CD4-positive, alpha-beta T cell (primary cell): ENCODE data around the gene SLX9. TPM values are rescaled to one million over a fixed set of nuclear protein-coding genes. Genes with fewer than 3 reads are reported as not detected.
A peak's percentile ranks its signal among the peaks of the same experiment; 100 is the strongest.

Experiments used
- ATAC-seq: fragments of 200-7000 bp; cut with Tn5 transposase; one replicate; pipeline ENCODE4 v1.10.0; 2022; ENCODE audit warnings: mild to moderate bottlenecking; ENCODE audit not compliant: poor library complexity
- CTCF ChIA-PET: fragments of 350-600 bp; sonication (Branson Sonifier 250); formaldehyde crosslinking; loops from one replicate; lab custom pipeline; 2021; ENCODE audit warnings: antibody characterized with exemption, inconsistent platforms; lab: Charles Lee
- POLR2A ChIA-PET: fragments of 350-600 bp; sonication (Branson Sonifier 250); formaldehyde crosslinking; loops from one replicate; lab custom pipeline; 2021; ENCODE audit warnings: antibody characterized with exemption, inconsistent platforms; lab: Charles Lee
- DNase-seq, 14 experiments: peaks; one replicate each; pipeline ENCODE4 v3.0.0-alpha.2; 2013 to 2020; ENCODE audit warnings: mixed read lengths in 2 of 14
- H3K27ac ChIP-seq, 2 donors: one replicate each; pipeline versions ENCODE4 v1.5.1 to v1.7.0; 2013; ENCODE audit warnings: low read length in 2 of 2, low read depth in 1 of 2, mild to moderate bottlenecking in 1 of 2
- H3K27me3 ChIP-seq, 2 experiments: 1 replicate in 1 of 2; 2 replicates in 1 of 2; pipeline versions ENCODE4 v1.6.1 to v1.7.0; 2013; ENCODE audit warnings: low read length in 2 of 2, control low read depth in 1 of 2, mild to moderate bottlenecking in 1 of 2, moderate library complexity in 1 of 2; ENCODE audit not compliant: insufficient read depth in 2 of 2, control insufficient read depth in 1 of 2
- H3K36me3 ChIP-seq: one replicate; pipeline ENCODE4 v1.6.1; 2013; ENCODE audit warnings: low read length, control low read depth; ENCODE audit not compliant: insufficient read depth
- H3K4me1 ChIP-seq: one replicate; pipeline ENCODE4 v1.6.1; 2013; ENCODE audit warnings: low read length, control low read depth; ENCODE audit not compliant: insufficient read depth
- H3K4me3 ChIP-seq: one replicate; pipeline ENCODE4 v1.5.1; 2013; ENCODE audit warnings: mild to moderate bottlenecking, low read length, moderate library complexity
- H3K9me3 ChIP-seq, 2 experiments: 1 replicate in 1 of 2; 2 replicates in 1 of 2; pipeline versions ENCODE4 v1.6.1 to v1.7.0; 2013; ENCODE audit warnings: low read length in 2 of 2, mild to moderate bottlenecking in 2 of 2, control low read depth in 1 of 2, moderate library complexity in 1 of 2; ENCODE audit not compliant: control insufficient read depth in 1 of 2, insufficient read depth in 1 of 2
- H3K27ac Mint-ChIP-seq: one replicate; pipeline ENCODE4 v1.8.0; 2020; ENCODE audit warnings: mixed read lengths
- H3K27me3 Mint-ChIP-seq: one replicate; pipeline ENCODE4 v1.8.0; 2021; ENCODE audit warnings: mixed read lengths
- H3K36me3 Mint-ChIP-seq: one replicate; pipeline ENCODE4 v1.8.0; 2021; ENCODE audit warnings: low read depth, mixed read lengths
- H3K4me1 Mint-ChIP-seq: one replicate; pipeline ENCODE4 v1.8.0; 2021; ENCODE audit warnings: low read depth, mixed read lengths
- H3K4me3 Mint-ChIP-seq: one replicate; pipeline ENCODE4 v1.8.0; 2020; ENCODE audit warnings: mild to moderate bottlenecking, mixed read lengths
- H3K9me3 Mint-ChIP-seq: one replicate; pipeline ENCODE4 v1.8.0; 2020; ENCODE audit warnings: mixed read lengths
- CTCF ChIP-seq: fragments of 200-600 bp; IDR thresholded peaks from one replicate; pipeline ENCODE4 v1.8.0; 2022; ENCODE audit warnings: antibody characterized with exemption, mild to moderate bottlenecking
- intact Hi-C, 2 experiments: fragments of 100-400 bp; cut with DNase I in 1 of 2; cut with micrococcal nuclease in 1 of 2; formaldehyde crosslinking; loops; one replicate each; pipeline versions ENCODE4 v1.15.1 to v1.9.0; 2023 to 2025; cut with DNase I, micrococcal nuclease
- total RNA-seq, 174 experiments: library from RNA in 2 of 174; stranded (reverse) in 2 of 174; gene quantifications; one replicate each; pipeline ENCODE4 v1.2.3 and lab custom pipeline; 2021 to 2026

SLX9 gene
- total RNA-seq, 2 experiments from 2014 or later: 7.7 to 9.1 TPM

- Histone ChIP-seq H3K27ac (no peak overlapping the region), H3K36me3 (peaks cover 51% of the 10 kb centered on the region), H3K9me3 (no peaks in the 10 kb centered on the region), H3K27me3 (no peaks in the 10 kb centered on the region), H3K4me3 (no peak overlapping the region), H3K4me1 (peaks cover 19% of the 10 kb centered on the region)
- peaks cover 11% of the 10 kb centered on the region for H3K4me1 Mint-ChIP-seq
- H3K27me3 Mint-ChIP-seq: no peaks in the 10 kb centered on the region
- no peak overlapping the region for H3K27ac Mint-ChIP-seq
- CTCF ChIA-PET: no interaction called here
- peak in 1 of 14 experiments; percentile 0 for DNase-seq
- no peak overlapping the region for H3K4me3 Mint-ChIP-seq
- no peak for TF ChIP-seq CTCF
- peaks cover 38% of the 10 kb centered on the region for H3K36me3 Mint-ChIP-seq
- H3K9me3 Mint-ChIP-seq: no peaks in the 10 kb centered on the region
- no peak for ATAC-seq
- POLR2A ChIA-PET: no interaction called here
- intact Hi-C loops: loop anchor here in 1 of 2 experiments (10.0 kb wide), 1 partner anchor 491 kb away; no protein-coding TSS in a partner anchor
Observed at GRCh38 chr21:44953628-44954021, 13.8 kb downstream of the SLX9 start.

- Mint-ChIP-seq H3K27ac (no peak overlapping the region), H3K9me3 (no peaks in the 10 kb centered on the region), H3K4me3 (no peak overlapping the region), H3K36me3 (peaks cover 38% of the 10 kb centered on the region), H3K27me3 (no peaks in the 10 kb centered on the region), H3K4me1 (peaks cover 11% of the 10 kb centered on the region)
- DNase-seq (peak in 1 of 14 experiments; percentile 3), ATAC-seq (no peak)
- Histone ChIP-seq H3K27me3 (no peaks in the 10 kb centered on the region), H3K9me3 (no peaks in the 10 kb centered on the region), H3K4me3 (no peak overlapping the region), H3K4me1 (peaks cover 16% of the 10 kb centered on the region), H3K27ac (no peak overlapping the region), H3K36me3 (peaks cover 56% of the 10 kb centered on the region)
- no peak for TF ChIP-seq CTCF
- intact Hi-C loops: loop anchor here in 1 of 2 experiments (10.0 kb wide), 1 partner anchor 490 kb away; no protein-coding TSS in a partner anchor
- ChIA-PET POLR2A (no interaction called here), CTCF (interaction anchor here (0.7 kb wide), 1 partner anchor 10 kb away, joined by 4 read pairs; no protein-coding TSS in a partner anchor)
Observed at GRCh38 chr21:44954281-44954771, 14.5 kb downstream of the SLX9 start.

- TF ChIP-seq CTCF: no peak
- H3K27me3 Mint-ChIP-seq: no peaks in the 10 kb centered on the region
- H3K9me3 Mint-ChIP-seq: no peaks in the 10 kb centered on the region
- ChIA-PET CTCF (interaction anchor here (0.7 kb wide), 1 partner anchor 11 kb away, joined by 4 read pairs; no protein-coding TSS in a partner anchor), POLR2A (no interaction called here)
- no peak overlapping the region for H3K27ac ChIP-seq
- peaks cover 61% of the 10 kb centered on the region for H3K36me3 ChIP-seq
- ATAC-seq: no peak
- H3K27ac Mint-ChIP-seq: no peak overlapping the region
- H3K4me1 ChIP-seq: peaks cover 6% of the 10 kb centered on the region
- H3K4me3 ChIP-seq: no peak overlapping the region
- intact Hi-C loops: loop anchor here in 1 of 2 experiments (10.0 kb wide), 1 partner anchor 490 kb away; no protein-coding TSS in a partner anchor
- DNase-seq: peak in 1 of 14 experiments; percentile 0
- no peak overlapping the region for H3K4me3 Mint-ChIP-seq
- no peaks in the 10 kb centered on the region for H3K27me3 ChIP-seq
- H3K9me3 ChIP-seq: no peaks in the 10 kb centered on the region
- H3K36me3 Mint-ChIP-seq: peaks cover 32% of the 10 kb centered on the region
- peaks cover 6% of the 10 kb centered on the region for H3K4me1 Mint-ChIP-seq
Observed at GRCh38 chr21:44955141-44955797, 15.4 kb downstream of the SLX9 start.
